Measurements from ENCODE around the gene GPR37L1.
A peak's percentile ranks its signal among the peaks of the same experiment; 100 is the strongest.
"Not testable (repeated sequence)": the region's sequence is repeated elsewhere in the genome, so short reads cannot be mapped to it uniquely, and the experiment has no call there.

Gene GPR37L1

GRCh38 chr1:202107801-202108731 is 14.7 kb upstream of the GPR37L1 start:
- no peak for DNase-seq (ENCODE audit: low read depth)

GRCh38 chr1:202110977-202111376 is 11.7 kb upstream of the GPR37L1 start:
- no peak for DNase-seq (ENCODE audit: low read depth)

GRCh38 chr1:202111589-202111988 is 11.1 kb upstream of the GPR37L1 start:
- not testable (repeated sequence) for DNase-seq (ENCODE audit: low read depth)

- DNase-seq (ENCODE audit: low read depth) = no peak
Observed at GRCh38 chr1:202112859-202113689, 9.6 kb upstream of the GPR37L1 start.

- no peak for DNase-seq (ENCODE audit: low read depth)
Observed at GRCh38 chr1:202113690-202114300, 8.9 kb upstream of the GPR37L1 start.

GRCh38 chr1:202116287-202116686 is 6.4 kb upstream of the GPR37L1 start:
- no peak for DNase-seq (ENCODE audit: low read depth)

GRCh38 chr1:202117898-202118371 is 4.8 kb upstream of the GPR37L1 start:
- no peak for DNase-seq (ENCODE audit: low read depth)

- no peak for DNase-seq (ENCODE audit: low read depth)
Observed at GRCh38 chr1:202121006-202121405, 1.7 kb upstream of the GPR37L1 start.

- DNase-seq (ENCODE audit: low read depth) = no peak
Observed at GRCh38 chr1:202123336-202123813, 658 bp downstream of the GPR37L1 start.

- DNase-seq (ENCODE audit: low read depth) = no peak
Observed at GRCh38 chr1:202124142-202124541, 1.4 kb downstream of the GPR37L1 start.

- no peak for DNase-seq (ENCODE audit: low read depth)
Observed at GRCh38 chr1:202125611-202126010, 2.9 kb downstream of the GPR37L1 start.

GRCh38 chr1:202126426-202126825 is 3.7 kb downstream of the GPR37L1 start:
- no peak for DNase-seq (ENCODE audit: low read depth)

- DNase-seq (ENCODE audit: low read depth) = no peak
Observed at GRCh38 chr1:202127061-202127460, 4.3 kb downstream of the GPR37L1 start.

GRCh38 chr1:202127836-202128622 is 5.3 kb downstream of the GPR37L1 start:
- DNase-seq (ENCODE audit: low read depth) = no peak

GRCh38 chr1:202129453-202130296 is 7.0 kb downstream of the GPR37L1 start:
- DNase-seq (ENCODE audit: low read depth) = no peak

GRCh38 chr1:202130297-202130721 is 7.6 kb downstream of the GPR37L1 start:
- no peak for DNase-seq (ENCODE audit: low read depth)

- DNase-seq (ENCODE audit: low read depth) = no peak
Observed at GRCh38 chr1:202130816-202131522, 8.3 kb downstream of the GPR37L1 start.

- DNase-seq (ENCODE audit: low read depth) = no peak
Observed at GRCh38 chr1:202131956-202132821, 9.5 kb downstream of the GPR37L1 start.

GRCh38 chr1:202133001-202133400 is 10.3 kb downstream of the GPR37L1 start:
- peak; percentile 32 for DNase-seq (ENCODE audit: low read depth)

Data from fibroblast of gingiva (primary cell).